H1 (cell line): Measurements from ENCODE around the gene TBC1D9.

Experiments used
- EGR1 ChIP-seq: IDR thresholded peaks from 2 replicates; pipeline ENCODE4 v1.6.1; 2011; ENCODE audit warnings: low read depth, low read length, borderline replicate concordance
- TEAD4 ChIP-seq: IDR thresholded peaks from 2 replicates; pipeline ENCODE4 v1.6.1; 2012; ENCODE audit warnings: low read depth, low read length, inconsistent platforms, mixed read lengths

GRCh38 chr4:140626661-140627376 lies 129.4 kb downstream of the TBC1D9 start:
- no peak for TF ChIP-seq EGR1
- TF ChIP-seq TEAD4, result no peak
